Common myeloid progenitor, CD34-positive (primary cell): Measurements from ENCODE around the gene AMBRA1.

Experiments used
- CTCF ChIA-PET: fragments of 350-600 bp; sonication (Branson Sonifier 250); formaldehyde crosslinking; loops from one replicate; lab custom pipeline; 2021; ENCODE audit warnings: antibody characterized with exemption; lab: Charles Lee
- POLR2A ChIA-PET: fragments of 350-600 bp; sonication (Branson Sonifier 250); formaldehyde crosslinking; loops from one replicate; lab custom pipeline; 2021; ENCODE audit warnings: antibody characterized with exemption; lab: Charles Lee
- DNase-seq, 3 donors: peaks; one replicate each; pipeline versions ENCODE4 v3.0.0 to v3.0.0-alpha.2; 2013
- H3K27ac ChIP-seq, 2 experiments: 1 replicate in 1 of 2; 2 replicates in 1 of 2; pipeline ENCODE4 v1.7.0; 2013; ENCODE audit warnings: inconsistent platforms in 2 of 2, low read length in 2 of 2, mild to moderate bottlenecking in 2 of 2, low read depth in 1 of 2, moderate library complexity in 1 of 2; ENCODE audit not compliant: severe bottlenecking in 2 of 2, insufficient read depth in 1 of 2, poor library complexity in 1 of 2
- H3K27me3 ChIP-seq, 5 experiments: replicated peaks in 2 of 5; 1 replicate in 3 of 5; 2 replicates in 2 of 5; pipeline versions ENCODE4 v1.6.1 to v1.7.0; 2013; ENCODE audit warnings: low read length in 4 of 5, mild to moderate bottlenecking in 2 of 5, moderate library complexity in 2 of 5, inconsistent platforms in 1 of 5; ENCODE audit not compliant: insufficient read depth in 5 of 5, control insufficient read depth in 4 of 5
- H3K36me3 ChIP-seq, 4 experiments: 1 replicate in 2 of 4; 2 replicates in 2 of 4; pipeline versions ENCODE4 v1.6.1 to v1.7.0; 2013; ENCODE audit warnings: low read length in 3 of 4, control low read depth in 1 of 4, mild to moderate bottlenecking in 1 of 4; ENCODE audit not compliant: control insufficient read depth in 4 of 4, insufficient read depth in 4 of 4
- H3K4me1 ChIP-seq, 4 experiments: 1 replicate in 3 of 4; 2 replicates in 1 of 4; pipeline versions ENCODE4 v1.6.1 to v1.7.1; 2013; ENCODE audit warnings: low read length in 3 of 4, mild to moderate bottlenecking in 3 of 4, control low read depth in 1 of 4, inconsistent platforms in 1 of 4, moderate library complexity in 1 of 4; ENCODE audit not compliant: control insufficient read depth in 4 of 4, insufficient read depth in 4 of 4; ENCODE audit errors: control extremely low read depth in 1 of 4
- H3K4me3 ChIP-seq, 7 experiments: 1 replicate in 4 of 7; 2 replicates in 3 of 7; pipeline versions ENCODE4 v1.5.1 to v1.7.0; 2013; ENCODE audit warnings: mild to moderate bottlenecking in 7 of 7, low read length in 6 of 7, moderate library complexity in 6 of 7, inconsistent platforms in 2 of 7, low read depth in 2 of 7, control low read depth in 1 of 7; ENCODE audit not compliant: insufficient read depth in 4 of 7, control insufficient read depth in 1 of 7; ENCODE audit errors: extremely low read depth in 1 of 7
- H3K9me3 ChIP-seq, 5 experiments: 1 replicate in 4 of 5; 2 replicates in 1 of 5; pipeline versions ENCODE4 v1.6.1 to v1.7.1; 2013; ENCODE audit warnings: low read length in 4 of 5, mild to moderate bottlenecking in 2 of 5, inconsistent platforms in 1 of 5, low read depth in 1 of 5, moderate library complexity in 1 of 5; ENCODE audit not compliant: control insufficient read depth in 4 of 5, insufficient read depth in 2 of 5; ENCODE audit errors: control extremely low read depth in 1 of 5
- WGBS: methylation state at CpG from one replicate; pipeline ENCODE4 v1.1.5; 2013; ENCODE audit not compliant: insufficient coverage; 5-methylcytosine and 5-hydroxymethylcytosine counted together

Gene AMBRA1

GRCh38 chr11:46499821-46500220, 94.0 kb downstream of the AMBRA1 start:
- DNase-seq, result no peak
- POLR2A ChIA-PET, result no interaction called here
- no peaks in the 10 kb centered on the region for H3K4me1 ChIP-seq
- CTCF ChIA-PET, result interaction anchor here (0.7 to 4.0 kb wide), 5 partner anchors 9 to 30 kb away, joined by 3 to 33 read pairs (median 5); no protein-coding TSS in a partner anchor
- WGBS, result 97% methylated on average over 5 of the region's 5 CpGs
- H3K36me3 ChIP-seq, result peaks cover 6 to 17% (median 14%) of the 10 kb centered on the region in 4 experiments
- no peak overlapping the region for H3K27ac ChIP-seq
- no peak overlapping the region for H3K4me3 ChIP-seq
- H3K27me3 ChIP-seq, result no peaks in the 10 kb centered on the region
- H3K9me3 ChIP-seq, result no peaks in the 10 kb centered on the region

DNA sequence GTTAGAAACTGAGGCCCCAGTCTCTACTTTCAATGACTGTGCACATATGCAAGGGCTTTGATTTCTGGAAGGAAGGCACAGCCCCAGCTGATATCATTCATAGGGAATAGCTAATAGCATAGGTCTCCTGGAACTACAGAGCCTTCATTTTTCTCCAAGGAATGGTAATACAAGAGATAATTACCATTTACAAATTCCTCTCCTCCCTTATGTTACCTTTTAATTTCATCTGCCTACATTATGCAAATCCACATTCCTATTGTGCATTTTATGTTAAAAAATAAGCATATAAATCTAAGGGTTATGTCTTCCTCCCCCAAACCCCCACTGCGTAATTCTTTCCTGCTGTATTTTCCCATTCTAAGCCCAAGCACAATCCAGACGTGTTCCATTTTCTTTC, 94.9 kb downstream of the AMBRA1 start:
- Histone ChIP-seq H3K27me3 (no peaks in the 10 kb centered on the region), H3K27ac (no peak overlapping the region), H3K36me3 (peaks cover 5 to 9% (median 7%) of the 10 kb centered on the region in 4 experiments), H3K4me3 (no peak overlapping the region), H3K4me1 (no peaks in the 10 kb centered on the region), H3K9me3 (no peaks in the 10 kb centered on the region)
- WGBS, result no CpG with 5 or more reads among the region's 2 CpGs
- CTCF ChIA-PET, result interaction anchor here (1.0 to 4.0 kb wide), 5 partner anchors 8 to 31 kb away, joined by 3 to 33 read pairs (median 7); no protein-coding TSS in a partner anchor
- no peak for DNase-seq
- POLR2A ChIA-PET, result no interaction called here

DNA sequence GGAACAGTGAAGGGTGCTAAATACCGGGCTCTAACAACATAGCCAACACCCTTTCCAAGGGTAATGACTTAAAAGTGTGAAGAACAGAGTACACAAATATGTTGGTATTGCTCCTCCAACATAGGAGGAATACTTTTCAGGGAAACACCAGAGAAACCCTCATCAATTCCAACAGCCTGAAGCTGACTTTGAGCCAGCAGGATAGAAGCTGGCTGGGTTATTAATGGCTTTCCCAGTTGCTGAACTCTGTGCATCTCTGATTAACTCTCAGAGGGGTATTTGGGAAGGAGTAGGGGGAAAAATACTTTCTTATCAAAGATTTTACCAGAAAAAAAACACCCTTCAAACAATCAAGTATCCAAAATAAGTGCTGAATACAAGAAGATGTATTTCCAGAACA, 95.6 kb downstream of the AMBRA1 start:
- Histone ChIP-seq H3K36me3 (peaks cover 5 to 16% (median 11%) of the 10 kb centered on the region in 4 experiments), H3K9me3 (no peaks in the 10 kb centered on the region), H3K4me1 (no peaks in the 10 kb centered on the region), H3K4me3 (no peak overlapping the region), H3K27ac (no peak overlapping the region), H3K27me3 (no peaks in the 10 kb centered on the region)
- POLR2A ChIA-PET, result no interaction called here
- WGBS, result no CpG with 5 or more reads among the region's 1 CpG
- CTCF ChIA-PET, result interaction anchor here (1.0 to 4.0 kb wide), 4 partner anchors 8 to 32 kb away, joined by 3 to 33 read pairs (median 8); no protein-coding TSS in a partner anchor
- DNase-seq, result no peak

DNA sequence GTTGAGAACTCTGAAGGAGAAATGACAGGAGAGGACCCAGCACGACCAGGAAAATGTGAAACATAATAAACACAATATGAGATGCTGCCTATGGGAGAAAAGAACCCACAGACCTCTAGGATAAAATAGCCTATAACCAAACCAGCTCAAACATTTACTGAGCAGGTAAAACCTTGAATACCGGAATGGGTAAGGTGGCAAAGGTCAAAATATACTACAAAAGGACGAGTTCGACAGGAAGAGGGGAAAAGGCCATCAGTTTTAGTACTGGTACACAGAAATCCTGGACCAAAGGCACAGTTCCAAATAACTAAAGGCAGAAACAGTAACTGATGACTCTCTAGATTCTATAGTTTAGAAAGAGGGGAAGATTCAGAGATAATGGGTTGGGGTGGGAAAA, 96.3 kb downstream of the AMBRA1 start:
- POLR2A ChIA-PET, result no interaction called here
- Histone ChIP-seq H3K4me3 (no peak overlapping the region), H3K9me3 (no peaks in the 10 kb centered on the region), H3K27me3 (no peaks in the 10 kb centered on the region), H3K36me3 (peaks cover 6 to 18% (median 12%) of the 10 kb centered on the region in 4 experiments), H3K27ac (no peak overlapping the region), H3K4me1 (no peaks in the 10 kb centered on the region)
- CTCF ChIA-PET, result interaction anchor here (2.0 to 13.3 kb wide), 2 partner anchors 9 to 40 kb away, joined by 7 to 190 read pairs; no protein-coding TSS in a partner anchor
- DNase-seq, result no peak
- 96% methylated on average over 3 of the region's 4 CpGs for WGBS

DNA sequence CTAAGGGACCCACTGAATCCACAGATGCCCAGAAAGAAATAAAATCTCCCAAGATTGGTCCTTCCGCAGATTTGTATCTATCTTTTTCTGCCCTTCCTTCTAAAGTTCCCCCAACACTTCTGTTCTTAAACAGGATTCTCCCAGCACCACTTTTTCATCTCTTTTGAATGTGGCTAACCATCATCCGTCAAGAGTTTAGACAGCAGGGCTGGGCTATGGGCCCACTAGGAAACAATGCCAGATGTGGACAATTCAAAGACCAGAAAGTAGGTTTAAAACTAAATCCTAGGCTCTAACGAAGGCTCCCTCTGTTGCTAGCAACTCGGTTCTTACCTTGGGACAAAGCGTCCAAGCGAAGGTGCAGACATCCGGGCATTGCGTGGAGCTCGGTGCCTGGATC, 100.0 kb downstream of the AMBRA1 start:
- Histone ChIP-seq H3K36me3 (peaks cover 4 to 34% (median 14%) of the 10 kb centered on the region in 4 experiments), H3K4me1 (peaks cover 4 to 9% (median 8%) of the 10 kb centered on the region in 4 experiments), H3K9me3 (no peaks in the 10 kb centered on the region), H3K27me3 (no peaks in the 10 kb centered on the region), H3K27ac (no peak overlapping the region), H3K4me3 (no peak overlapping the region)
- CTCF ChIA-PET, result interaction anchor here (0.6 to 13.3 kb wide), 4 partner anchors 14 to 58 kb away, joined by 3 to 190 read pairs (median 42); no protein-coding TSS in a partner anchor
- 100% methylated on average over 9 of the region's 9 CpGs for WGBS
- no peak for DNase-seq
- POLR2A ChIA-PET, result no interaction called here

- H3K36me3 ChIP-seq, result peaks cover 4 to 34% (median 14%) of the 10 kb centered on the region in 4 experiments
- H3K4me1 ChIP-seq, result peaks cover 4 to 9% (median 8%) of the 10 kb centered on the region in 4 experiments
- H3K9me3 ChIP-seq, result no peaks in the 10 kb centered on the region
- ChIA-PET CTCF (interaction anchor here (1.1 to 13.3 kb wide), 7 partner anchors 13 to 45 kb away, joined by 3 to 190 read pairs (median 5); no protein-coding TSS in a partner anchor), POLR2A (no interaction called here)
- H3K27ac ChIP-seq, result no peak overlapping the region
- DNase-seq, result no peak
- H3K4me3 ChIP-seq, result no peak overlapping the region
- WGBS, result 100% methylated on average over 3 of the region's 11 CpGs
- H3K27me3 ChIP-seq, result no peaks in the 10 kb centered on the region
These were observed 101.3 kb downstream of the AMBRA1 start for GRCh38 chr11:46492532-46492931.

DNA sequence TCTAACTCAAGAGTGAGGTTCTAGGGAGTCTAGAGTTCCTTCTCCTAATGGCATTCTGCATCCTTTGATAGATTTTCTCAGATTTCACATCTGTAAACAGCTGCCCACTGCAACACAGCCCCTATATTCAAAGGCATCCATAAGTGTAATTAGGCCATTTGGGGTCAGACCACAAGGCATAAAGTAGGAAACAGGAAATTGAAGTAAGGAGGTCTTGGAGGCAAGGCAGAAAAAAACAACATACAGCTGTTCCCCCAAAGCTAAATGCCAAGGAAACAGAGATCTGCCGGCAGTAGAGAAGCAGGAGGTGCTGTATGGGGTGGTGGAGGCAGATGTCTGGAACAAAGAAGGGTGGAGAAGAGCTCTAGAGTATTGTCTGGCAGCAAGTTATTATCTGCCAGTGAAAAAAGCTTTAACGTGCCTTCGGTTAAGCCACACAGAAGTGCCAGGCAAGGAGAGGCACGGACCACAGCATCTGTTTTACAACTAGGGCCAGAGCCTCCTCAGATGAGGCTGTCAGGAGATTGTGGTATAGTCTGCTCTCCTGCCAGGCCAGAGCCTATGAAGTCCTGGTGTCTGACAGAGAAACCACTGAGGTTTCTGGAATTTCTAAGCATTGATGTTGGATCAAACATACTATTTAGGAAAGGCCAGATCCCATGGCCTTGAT, 102.0 kb downstream of the AMBRA1 start:
- POLR2A ChIA-PET, result no interaction called here
- whole genome bisulfite sequencing, result 14% methylated on average over 4 of the region's 4 CpGs
- Histone ChIP-seq H3K4me1 (peaks cover 4 to 9% (median 8%) of the 10 kb centered on the region in 4 experiments), H3K4me3 (no peak overlapping the region), H3K9me3 (no peaks in the 10 kb centered on the region), H3K27me3 (no peaks in the 10 kb centered on the region), H3K36me3 (peaks cover 4 to 34% (median 14%) of the 10 kb centered on the region in 4 experiments), H3K27ac (peak overlapping the region in 1 of 2 experiments; percentile 47)
- DNase-seq, result peak in 2 of 3 donors; percentile 7 to 14
- CTCF ChIA-PET, result interaction anchor here (0.9 to 13.3 kb wide), 12 partner anchors 8 to 126 kb away, joined by 3 to 190 read pairs (median 8); partner anchors contain the start of gene ATG13
